ENCODE measurements around the gene CYBRD1.
"Not testable (repeated sequence)": the region's sequence is repeated elsewhere in the genome, so short reads cannot be mapped to it uniquely, and the experiment has no call there.

CYBRD1 gene

GRCh38 chr2:171533331-171533730, 11.1 kb downstream of the CYBRD1 start:
- H3K4me3 ChIP-seq (ENCODE audit: low read depth, low read length) = no peak overlapping the region
- TF ChIP-seq, protein P1, sequence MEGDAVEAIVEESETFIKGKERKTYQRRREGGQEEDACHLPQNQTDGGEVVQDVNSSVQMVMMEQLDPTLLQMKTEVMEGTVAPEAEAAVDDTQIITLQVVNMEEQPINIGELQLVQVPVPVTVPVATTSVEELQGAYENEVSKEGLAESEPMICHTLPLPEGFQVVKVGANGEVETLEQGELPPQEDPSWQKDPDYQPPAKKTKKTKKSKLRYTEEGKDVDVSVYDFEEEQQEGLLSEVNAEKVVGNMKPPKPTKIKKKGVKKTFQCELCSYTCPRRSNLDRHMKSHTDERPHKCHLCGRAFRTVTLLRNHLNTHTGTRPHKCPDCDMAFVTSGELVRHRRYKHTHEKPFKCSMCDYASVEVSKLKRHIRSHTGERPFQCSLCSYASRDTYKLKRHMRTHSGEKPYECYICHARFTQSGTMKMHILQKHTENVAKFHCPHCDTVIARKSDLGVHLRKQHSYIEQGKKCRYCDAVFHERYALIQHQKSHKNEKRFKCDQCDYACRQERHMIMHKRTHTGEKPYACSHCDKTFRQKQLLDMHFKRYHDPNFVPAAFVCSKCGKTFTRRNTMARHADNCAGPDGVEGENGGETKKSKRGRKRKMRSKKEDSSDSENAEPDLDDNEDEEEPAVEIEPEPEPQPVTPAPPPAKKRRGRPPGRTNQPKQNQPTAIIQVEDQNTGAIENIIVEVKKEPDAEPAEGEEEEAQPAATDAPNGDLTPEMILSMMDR (IDR thresholded peaks at IDR 0.05; ENCODE audit: control insufficient read depth, extremely low read depth, insufficient read depth) = no peak
- no peak for DNase-seq (ENCODE audit: low read depth)

DNA sequence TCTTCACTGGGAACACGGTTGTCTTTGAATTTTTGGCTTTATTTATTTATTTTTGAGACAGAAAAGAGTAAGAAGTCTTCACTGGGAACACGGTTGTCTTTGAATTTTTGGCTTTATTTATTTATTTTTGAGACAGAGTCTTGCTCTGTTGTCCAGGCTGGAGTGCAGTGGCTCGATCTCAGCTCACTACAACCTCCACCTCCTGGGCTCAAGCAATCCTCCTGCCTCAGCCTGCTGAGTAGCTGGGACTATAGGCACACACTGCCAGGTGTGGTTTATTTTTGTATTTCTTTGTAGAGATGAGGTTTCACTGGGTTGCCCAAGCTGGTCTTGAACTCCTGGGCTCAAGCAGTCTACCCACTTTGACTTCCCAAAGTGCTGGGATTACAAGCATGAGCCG, 13.3 kb downstream of the CYBRD1 start:
- not testable (repeated sequence) for H3K4me3 ChIP-seq (ENCODE audit: low read depth, low read length); DNase-seq (ENCODE audit: low read depth)

- TF ChIP-seq, protein P1 (IDR thresholded peaks at IDR 0.05; ENCODE audit: control insufficient read depth, extremely low read depth, insufficient read depth) = no peak
- H3K4me3 ChIP-seq (ENCODE audit: low read depth, low read length) = no peak overlapping the region
- no peak for DNase-seq (ENCODE audit: low read depth)
These were observed 18.2 kb downstream of the CYBRD1 start for GRCh38 chr2:171540437-171540836.

DNA sequence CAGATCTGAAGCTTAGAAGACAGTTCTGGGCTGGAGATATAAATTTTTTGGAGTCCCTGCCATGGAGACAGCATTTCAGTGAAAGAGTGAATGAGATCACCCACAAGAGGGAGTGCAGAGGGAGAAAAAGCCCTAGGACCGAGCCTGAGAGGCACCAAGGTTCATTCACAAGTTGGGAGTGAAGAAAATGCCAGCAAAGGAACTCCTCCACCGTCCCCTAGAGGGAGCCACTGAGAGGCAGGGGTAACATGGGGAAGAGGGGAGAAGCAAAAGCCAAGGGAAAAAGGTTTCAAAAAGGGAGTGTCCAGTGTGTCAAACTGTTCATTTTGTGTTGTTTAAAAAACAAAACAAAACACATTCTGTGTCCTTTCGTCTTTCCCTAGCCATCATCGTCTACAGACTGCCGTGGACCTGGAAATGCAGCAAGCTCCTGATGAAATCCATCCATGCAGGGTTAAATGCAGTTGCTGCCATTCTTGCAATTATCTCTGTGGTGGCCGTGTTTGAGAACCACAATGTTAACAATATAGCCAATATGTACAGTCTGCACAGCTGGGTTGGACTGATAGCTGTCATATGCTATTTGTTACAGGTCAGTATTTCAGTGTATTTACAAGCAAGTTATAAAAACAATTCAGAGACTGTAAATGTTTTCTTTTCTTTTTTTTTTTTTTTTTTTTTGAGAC, 19.1 kb downstream of the CYBRD1 start:
- TF ChIP-seq, protein P1 (IDR thresholded peaks at IDR 0.05; ENCODE audit: control insufficient read depth, extremely low read depth, insufficient read depth) = peak; percentile 50
- no peak for DNase-seq (ENCODE audit: low read depth)
- H3K4me3 ChIP-seq (ENCODE audit: low read depth, low read length) = no peak overlapping the region

- H3K4me3 ChIP-seq (ENCODE audit: low read depth, low read length) = no peak overlapping the region
- DNase-seq (ENCODE audit: low read depth) = no peak
- TF ChIP-seq, protein P1 (IDR thresholded peaks at IDR 0.05; ENCODE audit: control insufficient read depth, extremely low read depth, insufficient read depth) = no peak
These were observed 22.8 kb downstream of the CYBRD1 start for GRCh38 chr2:171545086-171545485.

DNA sequence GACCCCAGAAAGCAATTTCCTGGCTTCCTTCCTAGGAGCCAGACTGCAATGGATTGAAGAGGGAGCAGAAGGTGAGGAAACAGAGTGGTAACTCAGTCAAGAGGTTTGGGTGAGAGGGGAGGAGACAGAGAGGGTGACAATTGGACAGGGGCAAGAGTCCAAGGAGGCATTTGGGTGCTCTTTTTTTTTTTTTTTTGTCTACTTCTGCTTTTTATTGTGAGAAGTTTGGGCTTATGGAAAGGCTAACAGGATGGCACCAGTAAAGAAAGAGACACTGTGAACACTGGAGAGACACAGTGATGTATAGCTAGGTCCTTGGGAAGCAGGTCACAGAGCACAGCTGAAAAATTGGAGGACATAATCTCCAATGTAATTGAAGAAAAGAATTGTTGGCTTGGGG, 25.0 kb downstream of the CYBRD1 start:
- TF ChIP-seq, protein P1 (IDR thresholded peaks at IDR 0.05; ENCODE audit: control insufficient read depth, extremely low read depth, insufficient read depth) = no peak
- no peak overlapping the region for H3K4me3 ChIP-seq (ENCODE audit: low read depth, low read length)
- DNase-seq (ENCODE audit: low read depth) = no peak

DNA sequence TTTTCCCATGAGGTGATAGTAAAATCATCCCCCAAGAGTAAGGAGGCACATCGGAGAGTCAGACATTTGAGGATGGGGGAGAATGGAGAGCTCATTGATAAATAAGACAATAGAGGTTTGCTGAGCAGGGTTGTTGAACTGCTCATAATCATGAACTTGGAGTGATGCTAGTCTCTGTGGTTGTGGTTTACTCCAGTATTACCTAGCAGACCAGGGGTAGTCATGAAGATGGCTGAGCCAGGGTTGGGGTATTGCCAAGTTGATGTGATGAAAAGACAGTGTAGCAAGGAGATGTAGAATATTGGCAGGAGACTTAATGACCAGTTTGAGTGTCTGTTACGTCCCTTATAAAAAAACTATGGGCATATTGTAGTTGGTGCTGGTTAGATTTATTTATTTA, 25.4 kb downstream of the CYBRD1 start:
- DNase-seq (ENCODE audit: low read depth) = no peak
- no peak overlapping the region for H3K4me3 ChIP-seq (ENCODE audit: low read depth, low read length)
- TF ChIP-seq, protein P1 (IDR thresholded peaks at IDR 0.05; ENCODE audit: control insufficient read depth, extremely low read depth, insufficient read depth) = no peak
